Neural progenitor cell (in vitro differentiated cells): Measurements from ENCODE around the gene FXYD7. TPM values are rescaled to one million over a fixed set of nuclear protein-coding genes. Genes with fewer than 3 reads are reported as not detected.

Experiments used
- DNase-seq: peaks from one replicate; pipeline ENCODE4 v3.0.0-alpha.2; 2016; ENCODE audit warnings: low spot score
- H2AFZ ChIP-seq: fragments of 200-600 bp; sonication (generic); replicated peaks from 2 replicates; pipeline ENCODE4 v1.6.1; 2016; ENCODE audit warnings: antibody characterized with exemption
- H3F3A ChIP-seq: fragments of 200-600 bp; sonication (generic); 2 replicates; pipeline ENCODE4 v1.6.1; 2016; ENCODE audit warnings: antibody characterized with exemption, low read depth
- H3K27ac ChIP-seq: fragments of 200-600 bp; sonication (generic); 2 replicates; pipeline ENCODE4 v1.5.1; 2016; ENCODE audit warnings: mild to moderate bottlenecking
- H3K27me3 ChIP-seq: fragments of 200-600 bp; sonication (generic); 2 replicates; pipeline ENCODE4 v1.6.1; 2016; ENCODE audit warnings: mild to moderate bottlenecking, moderate library complexity
- H3K36me3 ChIP-seq: fragments of 200-600 bp; sonication (generic); 2 replicates; pipeline ENCODE4 v1.5.1; 2016
- H3K4me1 ChIP-seq: fragments of 200-600 bp; sonication (generic); 2 replicates; pipeline ENCODE4 v1.6.1; 2016; ENCODE audit warnings: mixed run types
- H3K4me2 ChIP-seq: fragments of 200-600 bp; sonication (generic); 2 replicates; pipeline ENCODE4 v1.6.1; 2016
- H3K4me3 ChIP-seq: fragments of 200-600 bp; sonication (generic); 2 replicates; pipeline ENCODE4 v1.5.1; 2016
- H3K79me2 ChIP-seq: fragments of 200-600 bp; sonication (generic); 2 replicates; pipeline ENCODE4 v1.6.1; 2016; ENCODE audit warnings: low read depth
- H3K9ac ChIP-seq: fragments of 200-600 bp; sonication (generic); 2 replicates; pipeline ENCODE4 v1.6.1; 2016
- H3K9me3 ChIP-seq: fragments of 200-600 bp; sonication (generic); 2 replicates; pipeline ENCODE4 v1.5.1; 2016; ENCODE audit warnings: low read depth
- H4K20me1 ChIP-seq: fragments of 200-600 bp; sonication (generic); 2 replicates; pipeline ENCODE4 v1.6.1; 2016; ENCODE audit warnings: low read depth
- H3K27ac Mint-ChIP-seq: 3 replicates; pipeline ENCODE4 v1.8.0; 2021; ENCODE audit warnings: mixed read lengths
- H3K27me3 Mint-ChIP-seq: 2 replicates; pipeline ENCODE4 v1.8.0; 2022; ENCODE audit warnings: low read depth, mild to moderate bottlenecking, inconsistent platforms, moderate library complexity, mixed read lengths; ENCODE audit not compliant: insufficient read depth
- H3K36me3 Mint-ChIP-seq: 3 replicates; pipeline ENCODE4 v1.8.0; 2021; ENCODE audit warnings: mixed read lengths
- H3K4me1 Mint-ChIP-seq: 3 replicates; pipeline ENCODE4 v1.8.0; 2021; ENCODE audit warnings: mixed read lengths
- H3K4me3 Mint-ChIP-seq: 3 replicates; pipeline ENCODE4 v1.8.0; 2021; ENCODE audit warnings: mild to moderate bottlenecking, moderate library complexity, mixed read lengths
- H3K9me3 Mint-ChIP-seq: 3 replicates; pipeline ENCODE4 v1.8.0; 2020; ENCODE audit warnings: mixed read lengths
- EZH2 ChIP-seq: fragments of 200-600 bp; sonication (generic); IDR thresholded peaks from 2 replicates; pipeline ENCODE4 v1.6.1; 2017; ENCODE audit warnings: antibody characterized with exemption, mild to moderate bottlenecking, moderate library complexity
- EZH2phosphoT487 ChIP-seq: fragments of 200-600 bp; sonication (generic); IDR thresholded peaks from 2 replicates; pipeline ENCODE4 v1.6.1; 2017; ENCODE audit warnings: antibody characterized with exemption
- total RNA-seq: library from RNA; depleted of rRNA; stranded (reverse); fragments of >200 nt; gene quantifications from 2 replicates; pipeline ENCODE4 v1.2.3, GENCODE V29; 2015; ENCODE audit warnings: low replicate concordance
- TF ChIP-seq, protein P1 (sequence below): fragments of 200-600 bp; sonication (generic); IDR thresholded peaks from 2 replicates; pipeline ENCODE4 v1.5.1; 2017; ENCODE audit warnings: antibody characterized with exemption, mild to moderate bottlenecking

FXYD7 gene
- total RNA-seq, 1 donor from 2014 or later, result 0.13 TPM

DNA sequence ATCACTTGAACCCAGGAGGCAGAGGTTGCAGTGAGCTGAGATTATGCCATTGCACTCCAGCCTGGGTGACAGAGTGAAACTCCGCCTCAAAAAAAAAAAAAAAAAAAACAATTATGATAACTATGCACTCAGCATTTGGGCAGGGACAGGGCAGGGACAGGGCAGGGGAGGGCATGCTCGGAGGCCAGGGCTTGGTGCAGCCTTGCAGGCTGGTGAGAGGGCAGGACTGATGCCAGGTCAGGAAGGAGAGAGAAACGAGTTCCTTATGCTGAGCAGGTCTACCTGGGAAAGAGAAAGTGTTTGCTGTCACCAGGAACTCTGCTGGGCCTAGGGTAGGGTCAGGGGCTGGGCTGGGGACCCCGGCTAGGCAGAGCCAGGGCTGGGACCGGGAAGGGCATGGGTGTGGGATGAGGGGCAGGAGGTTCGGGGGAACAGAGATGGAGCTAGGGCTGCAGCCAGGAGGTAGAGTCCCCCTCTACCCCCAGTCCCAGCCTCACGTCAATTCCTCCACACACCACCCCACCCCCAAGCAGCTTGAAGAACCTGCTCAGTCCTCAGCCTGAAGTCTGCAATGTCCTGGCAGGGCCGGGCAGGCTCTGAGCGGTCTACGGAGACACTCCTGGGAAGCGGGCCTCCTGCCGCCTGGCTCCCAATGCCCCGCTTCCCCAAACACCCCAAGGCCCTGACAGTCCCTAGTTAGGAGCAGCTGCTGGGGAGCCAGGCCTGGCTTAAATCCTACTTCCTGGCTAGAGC lies 24.6 kb upstream of the FXYD7 start:
- Mint-ChIP-seq H3K4me1 (peaks cover 38% of the 10 kb centered on the region), H3K27me3 (peaks cover 9% of the 10 kb centered on the region), H3K4me3 (no peak overlapping the region), H3K27ac (no peak overlapping the region), H3K36me3 (no peaks in the 10 kb centered on the region), H3K9me3 (no peaks in the 10 kb centered on the region)
- no peak for DNase-seq
- Histone ChIP-seq H3K4me3 (no peak overlapping the region), H3K27ac (no peak overlapping the region), H3K79me2 (no peaks in the 10 kb centered on the region), H3K4me1 (peaks cover 23% of the 10 kb centered on the region), H3K27me3 (no peaks in the 10 kb centered on the region), H3F3A (peaks cover 3% of the 10 kb centered on the region), H4K20me1 (no peaks in the 10 kb centered on the region), H3K9ac (no peak overlapping the region), H3K36me3 (no peaks in the 10 kb centered on the region), H3K4me2 (no peak overlapping the region), H2AFZ (no peak overlapping the region), H3K9me3 (no peaks in the 10 kb centered on the region)
- TF ChIP-seq EZH2, result no peak
- no peak for TF ChIP-seq EZH2phosphoT487
- TF ChIP-seq, protein P1, sequence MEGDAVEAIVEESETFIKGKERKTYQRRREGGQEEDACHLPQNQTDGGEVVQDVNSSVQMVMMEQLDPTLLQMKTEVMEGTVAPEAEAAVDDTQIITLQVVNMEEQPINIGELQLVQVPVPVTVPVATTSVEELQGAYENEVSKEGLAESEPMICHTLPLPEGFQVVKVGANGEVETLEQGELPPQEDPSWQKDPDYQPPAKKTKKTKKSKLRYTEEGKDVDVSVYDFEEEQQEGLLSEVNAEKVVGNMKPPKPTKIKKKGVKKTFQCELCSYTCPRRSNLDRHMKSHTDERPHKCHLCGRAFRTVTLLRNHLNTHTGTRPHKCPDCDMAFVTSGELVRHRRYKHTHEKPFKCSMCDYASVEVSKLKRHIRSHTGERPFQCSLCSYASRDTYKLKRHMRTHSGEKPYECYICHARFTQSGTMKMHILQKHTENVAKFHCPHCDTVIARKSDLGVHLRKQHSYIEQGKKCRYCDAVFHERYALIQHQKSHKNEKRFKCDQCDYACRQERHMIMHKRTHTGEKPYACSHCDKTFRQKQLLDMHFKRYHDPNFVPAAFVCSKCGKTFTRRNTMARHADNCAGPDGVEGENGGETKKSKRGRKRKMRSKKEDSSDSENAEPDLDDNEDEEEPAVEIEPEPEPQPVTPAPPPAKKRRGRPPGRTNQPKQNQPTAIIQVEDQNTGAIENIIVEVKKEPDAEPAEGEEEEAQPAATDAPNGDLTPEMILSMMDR, result no peak

DNA sequence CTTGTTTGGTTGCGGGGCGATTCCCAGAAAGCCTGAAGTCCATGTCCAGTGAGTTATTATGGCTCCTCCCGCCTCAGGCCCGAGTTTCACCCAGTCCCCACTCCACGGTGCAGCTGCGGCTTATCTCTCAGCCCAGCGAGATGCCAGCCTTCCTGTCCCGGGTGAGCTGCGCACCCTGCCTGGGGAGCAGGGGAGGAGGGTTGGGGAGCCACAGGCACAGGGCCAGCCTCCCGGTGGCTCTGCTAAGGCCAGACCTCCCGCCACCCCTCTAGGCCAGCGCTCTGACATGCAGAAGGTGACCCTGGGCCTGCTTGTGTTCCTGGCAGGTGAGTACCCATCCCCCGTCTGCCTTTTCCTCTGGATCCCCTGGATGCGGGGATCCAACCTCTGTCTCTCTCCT lies 24.0 kb upstream of the FXYD7 start:
- H3K9ac ChIP-seq, result no peak overlapping the region
- no peaks in the 10 kb centered on the region for H3K79me2 ChIP-seq
- TF ChIP-seq EZH2phosphoT487, result no peak
- Mint-ChIP-seq H3K27ac (no peak overlapping the region), H3K27me3 (peaks cover 9% of the 10 kb centered on the region), H3K4me3 (no peak overlapping the region), H3K36me3 (no peaks in the 10 kb centered on the region), H3K9me3 (no peaks in the 10 kb centered on the region), H3K4me1 (peaks cover 40% of the 10 kb centered on the region)
- H2AFZ ChIP-seq, result no peak overlapping the region
- H3K36me3 ChIP-seq, result no peaks in the 10 kb centered on the region
- H3K4me3 ChIP-seq, result no peak overlapping the region
- H3K27ac ChIP-seq, result no peak overlapping the region
- peaks cover 26% of the 10 kb centered on the region for H3K4me1 ChIP-seq
- H3K27me3 ChIP-seq, result no peaks in the 10 kb centered on the region
- no peak for DNase-seq
- peaks cover 3% of the 10 kb centered on the region for H3F3A ChIP-seq
- H4K20me1 ChIP-seq, result no peaks in the 10 kb centered on the region
- no peak overlapping the region for H3K4me2 ChIP-seq
- H3K9me3 ChIP-seq, result no peaks in the 10 kb centered on the region

DNA sequence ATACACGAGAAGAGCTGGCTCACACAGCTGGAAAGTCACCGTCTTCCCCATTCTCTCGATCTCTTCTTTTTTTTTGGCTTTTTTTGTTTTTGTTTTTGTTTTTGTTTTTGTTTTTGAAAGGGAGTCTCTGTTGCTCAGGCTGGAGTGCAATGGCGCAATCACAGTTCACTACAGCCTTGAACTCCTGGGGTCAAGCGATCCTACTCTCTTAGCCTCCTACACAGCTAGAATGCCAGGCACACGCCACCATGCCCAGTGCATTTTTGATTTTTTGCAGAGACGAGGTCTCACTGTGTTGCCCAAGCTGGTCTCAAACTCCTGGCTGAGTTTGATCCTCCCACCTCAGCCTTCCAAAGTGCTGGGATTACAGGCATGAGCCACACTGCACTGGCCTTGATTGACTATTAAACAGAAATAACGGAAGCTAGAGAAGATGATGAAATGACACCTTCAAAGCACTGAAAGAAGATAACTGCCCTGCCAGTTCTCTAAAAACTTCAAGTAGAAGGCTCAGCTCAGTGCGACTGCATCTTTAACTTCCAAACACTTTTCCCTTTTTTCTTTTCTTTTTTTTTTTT lies 23.4 kb upstream of the FXYD7 start:
- Histone ChIP-seq H3K9me3 (no peaks in the 10 kb centered on the region), H3K9ac (no peak overlapping the region), H2AFZ (no peak overlapping the region), H3K36me3 (no peaks in the 10 kb centered on the region), H3K79me2 (no peaks in the 10 kb centered on the region), H3K27me3 (no peaks in the 10 kb centered on the region), H3K4me2 (no peak overlapping the region), H3K4me3 (no peak overlapping the region), H3K4me1 (peaks cover 26% of the 10 kb centered on the region), H4K20me1 (no peaks in the 10 kb centered on the region), H3K27ac (no peak overlapping the region), H3F3A (peaks cover 3% of the 10 kb centered on the region)
- Mint-ChIP-seq H3K36me3 (no peaks in the 10 kb centered on the region), H3K9me3 (no peaks in the 10 kb centered on the region), H3K4me3 (no peak overlapping the region), H3K27ac (no peak overlapping the region), H3K27me3 (peaks cover 9% of the 10 kb centered on the region), H3K4me1 (peaks cover 36% of the 10 kb centered on the region)
- no peak for DNase-seq
- TF ChIP-seq EZH2, result no peak
- no peak for TF ChIP-seq EZH2phosphoT487
- TF ChIP-seq, protein P1, result no peak

DNA sequence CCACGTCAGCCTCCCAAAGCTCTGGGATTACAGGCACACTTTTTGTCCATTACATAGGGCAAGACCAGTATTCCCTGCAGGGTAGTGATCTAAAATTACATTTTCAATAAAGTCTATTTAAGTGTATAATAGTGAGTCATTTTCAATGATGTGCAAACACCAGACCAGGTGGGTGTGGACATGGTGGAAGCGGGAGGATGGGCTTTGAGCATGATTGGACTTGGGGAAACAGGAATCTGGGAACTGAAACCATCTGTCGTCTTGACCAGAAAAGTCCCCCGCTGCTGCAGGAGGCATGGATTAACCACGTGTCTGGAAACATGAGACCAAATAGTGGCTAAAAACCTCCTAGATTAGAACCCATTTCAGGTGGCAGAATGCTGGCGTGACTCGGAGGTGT lies 22.6 kb upstream of the FXYD7 start:
- DNase-seq, result no peak
- no peak for TF ChIP-seq EZH2phosphoT487
- TF ChIP-seq, protein P1, result no peak
- TF ChIP-seq EZH2, result no peak
- H2AFZ ChIP-seq, result no peak overlapping the region
- no peaks in the 10 kb centered on the region for H3K27me3 ChIP-seq
- no peaks in the 10 kb centered on the region for H4K20me1 ChIP-seq
- H3K9ac ChIP-seq, result no peak overlapping the region
- H3K36me3 ChIP-seq, result no peaks in the 10 kb centered on the region
- no peaks in the 10 kb centered on the region for H3K79me2 ChIP-seq
- H3K4me2 ChIP-seq, result no peak overlapping the region
- H3K4me1 Mint-ChIP-seq, result peaks cover 31% of the 10 kb centered on the region
- no peak overlapping the region for H3K4me3 Mint-ChIP-seq
- H3F3A ChIP-seq, result peaks cover 3% of the 10 kb centered on the region
- peaks cover 9% of the 10 kb centered on the region for H3K27me3 Mint-ChIP-seq
- H3K27ac ChIP-seq, result no peak overlapping the region
- no peaks in the 10 kb centered on the region for H3K9me3 Mint-ChIP-seq
- no peak overlapping the region for H3K4me3 ChIP-seq
- no peak overlapping the region for H3K27ac Mint-ChIP-seq
- H3K4me1 ChIP-seq, result peaks cover 18% of the 10 kb centered on the region
- no peaks in the 10 kb centered on the region for H3K9me3 ChIP-seq
- H3K36me3 Mint-ChIP-seq, result no peaks in the 10 kb centered on the region
